GM12872 (cell line): ENCODE measurements around the gene B3GAT3.

Experiments used
- CTCF ChIP-seq: IDR thresholded peaks from 3 replicates; pipeline ENCODE4 v1.5.1; 2011; ENCODE audit warnings: low read depth, mild to moderate bottlenecking, low read length, moderate library complexity; ENCODE audit not compliant: insufficient read depth

The B3GAT3 gene

GRCh38 chr11:62604460-62605120 lies 17.2 kb downstream of the B3GAT3 start:
- no peak for TF ChIP-seq CTCF

GRCh38 chr11:62603776-62604299 lies 17.9 kb downstream of the B3GAT3 start:
- TF ChIP-seq CTCF, result no peak

GRCh38 chr11:62603072-62603408 lies 18.7 kb downstream of the B3GAT3 start:
- no peak for TF ChIP-seq CTCF

GRCh38 chr11:62602141-62603071 lies 19.4 kb downstream of the B3GAT3 start:
- TF ChIP-seq CTCF, result no peak

- no peak for TF ChIP-seq CTCF
These were observed 20.2 kb downstream of the B3GAT3 start, which contains the start of gene MTA2 for GRCh38 chr11:62601372-62602140. MTA2 (minus strand) TSS chr11:62601865; CDS start chr11:62601450, 415 bp downstream.

- no peak for TF ChIP-seq CTCF
These were observed 20.7 kb downstream of the B3GAT3 start for GRCh38 chr11:62601122-62601371.
